ENCODE results near the gene ZNF638.

The ZNF638 gene

GRCh38 chr2:71360434-71360975 lies 28.9 kb downstream of the ZNF638 start:
- Histone ChIP-seq H3K27ac (ENCODE audit: low read depth, low read length, severe bottlenecking) (no peak overlapping the region), H3K4me1 (ENCODE audit: control insufficient read depth, insufficient read depth, low read length, poor library complexity, severe bottlenecking) (no peaks in the 10 kb centered on the region), H3K9me3 (ENCODE audit: control insufficient read depth, low read length) (no peaks in the 10 kb centered on the region), H3K4me3 (ENCODE audit: extremely low read depth, insufficient read depth, low read length, poor library complexity, severe bottlenecking) (no peak overlapping the region), H3K36me3 (ENCODE audit: control insufficient read depth, insufficient read depth, low read length) (peaks cover 83% of the 10 kb centered on the region)
- 100% methylated on average over 1 of the region's 3 CpGs; no CpG with 5 or more reads in 1 of the 2 experiments for WGBS, 2 experiments (ENCODE audit: insufficient coverage in 2 of 2)

- Histone ChIP-seq H3K4me3 (ENCODE audit: extremely low read depth, insufficient read depth, low read length, poor library complexity, severe bottlenecking) (no peak overlapping the region), H3K9me3 (ENCODE audit: control insufficient read depth, low read length) (no peaks in the 10 kb centered on the region), H3K36me3 (ENCODE audit: control insufficient read depth, insufficient read depth, low read length) (peaks cover 84% of the 10 kb centered on the region), H3K27ac (ENCODE audit: low read depth, low read length, severe bottlenecking) (no peak overlapping the region), H3K4me1 (ENCODE audit: control insufficient read depth, insufficient read depth, low read length, poor library complexity, severe bottlenecking) (no peaks in the 10 kb centered on the region)
- 100% methylated on average over 2 of the region's 3 CpGs; no CpG with 5 or more reads in 1 of the 2 experiments for WGBS, 2 experiments (ENCODE audit: insufficient coverage in 2 of 2)
Observed at GRCh38 chr2:71361631-71362030, 30.0 kb downstream of the ZNF638 start.

DNA sequence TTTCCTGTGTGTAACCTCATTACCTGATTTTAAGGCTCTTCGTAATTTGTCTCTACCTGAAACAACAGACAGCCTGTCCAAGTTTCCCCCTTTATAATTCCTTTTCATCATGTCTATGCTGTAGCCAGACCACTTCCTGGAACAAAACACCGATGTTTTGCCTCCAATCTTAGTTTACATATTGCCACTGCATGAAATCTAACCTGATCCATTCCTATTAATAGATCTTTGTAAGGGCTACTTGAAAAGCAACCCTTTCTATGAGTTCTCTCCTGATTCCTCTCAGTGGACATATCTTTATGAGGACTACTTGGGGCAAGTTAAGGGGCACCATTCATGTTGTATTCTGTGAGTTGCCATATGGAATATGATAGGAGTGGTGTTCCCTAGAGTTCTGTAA lies 30.9 kb downstream of the ZNF638 start:
- Histone ChIP-seq H3K27ac (ENCODE audit: low read depth, low read length, severe bottlenecking) (no peak overlapping the region), H3K4me3 (ENCODE audit: extremely low read depth, insufficient read depth, low read length, poor library complexity, severe bottlenecking) (no peak overlapping the region), H3K36me3 (ENCODE audit: control insufficient read depth, insufficient read depth, low read length) (peaks cover 82% of the 10 kb centered on the region), H3K4me1 (ENCODE audit: control insufficient read depth, insufficient read depth, low read length, poor library complexity, severe bottlenecking) (no peaks in the 10 kb centered on the region), H3K9me3 (ENCODE audit: control insufficient read depth, low read length) (no peaks in the 10 kb centered on the region)
- 100% methylated on average over 1 to 2 of the region's 2 CpGs for WGBS, 2 experiments (ENCODE audit: insufficient coverage in 2 of 2)

DNA sequence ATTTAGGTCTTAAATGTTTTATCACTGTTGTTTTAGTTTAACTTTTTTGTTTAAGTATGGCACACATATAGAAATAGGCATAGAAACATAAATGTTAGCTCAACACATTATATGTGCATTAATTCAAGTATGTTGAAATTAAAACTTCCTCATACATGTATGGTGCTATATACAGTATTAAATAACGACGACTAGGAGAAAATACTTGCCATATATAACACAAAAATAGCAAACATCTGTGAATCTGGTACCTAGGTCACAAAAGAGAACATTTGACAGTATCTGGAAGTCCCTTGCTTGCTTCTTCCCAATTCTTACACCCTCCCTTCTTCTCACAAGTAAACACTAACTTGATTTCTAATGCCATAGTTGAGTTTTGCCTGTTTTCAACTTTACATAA lies 38.4 kb downstream of the ZNF638 start:
- H3K4me3 ChIP-seq (ENCODE audit: extremely low read depth, insufficient read depth, low read length, poor library complexity, severe bottlenecking): no peak overlapping the region
- WGBS, 2 experiments (ENCODE audit: insufficient coverage in 2 of 2): no CpG with 5 or more reads among the region's 2 CpGs
- no peak overlapping the region for H3K27ac ChIP-seq (ENCODE audit: low read depth, low read length, severe bottlenecking)
- no peaks in the 10 kb centered on the region for H3K9me3 ChIP-seq (ENCODE audit: control insufficient read depth, low read length)
- peaks cover 68% of the 10 kb centered on the region for H3K36me3 ChIP-seq (ENCODE audit: control insufficient read depth, insufficient read depth, low read length)
- H3K4me1 ChIP-seq (ENCODE audit: control insufficient read depth, insufficient read depth, low read length, poor library complexity, severe bottlenecking): no peaks in the 10 kb centered on the region

DNA sequence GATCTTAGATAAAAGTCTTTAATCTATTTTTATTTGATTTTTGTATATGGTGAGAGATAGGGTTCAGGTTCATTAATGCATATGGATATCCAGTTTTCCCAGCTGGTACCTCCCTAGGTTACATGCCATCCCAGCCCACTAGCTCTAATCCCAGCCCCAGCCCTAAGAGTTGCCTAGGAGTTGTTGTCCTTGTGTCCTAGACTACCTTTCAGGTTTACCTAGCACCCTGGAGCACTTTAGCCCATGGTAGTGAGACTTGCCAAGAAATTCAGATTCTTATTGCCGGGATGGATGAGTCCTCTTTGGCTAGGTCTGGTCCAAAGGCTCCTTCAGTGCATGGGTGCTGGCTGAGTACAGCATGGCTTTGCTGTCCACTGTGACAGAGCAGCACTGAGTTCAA lies 40.5 kb downstream of the ZNF638 start:
- WGBS, 2 experiments (ENCODE audit: insufficient coverage in 2 of 2): 100% methylated on average over 1 of the region's 1 CpG
- H3K4me3 ChIP-seq (ENCODE audit: extremely low read depth, insufficient read depth, low read length, poor library complexity, severe bottlenecking): no peak overlapping the region
- H3K9me3 ChIP-seq (ENCODE audit: control insufficient read depth, low read length): no peaks in the 10 kb centered on the region
- H3K36me3 ChIP-seq (ENCODE audit: control insufficient read depth, insufficient read depth, low read length): peaks cover 71% of the 10 kb centered on the region
- no peaks in the 10 kb centered on the region for H3K4me1 ChIP-seq (ENCODE audit: control insufficient read depth, insufficient read depth, low read length, poor library complexity, severe bottlenecking)
- no peak overlapping the region for H3K27ac ChIP-seq (ENCODE audit: low read depth, low read length, severe bottlenecking)

DNA sequence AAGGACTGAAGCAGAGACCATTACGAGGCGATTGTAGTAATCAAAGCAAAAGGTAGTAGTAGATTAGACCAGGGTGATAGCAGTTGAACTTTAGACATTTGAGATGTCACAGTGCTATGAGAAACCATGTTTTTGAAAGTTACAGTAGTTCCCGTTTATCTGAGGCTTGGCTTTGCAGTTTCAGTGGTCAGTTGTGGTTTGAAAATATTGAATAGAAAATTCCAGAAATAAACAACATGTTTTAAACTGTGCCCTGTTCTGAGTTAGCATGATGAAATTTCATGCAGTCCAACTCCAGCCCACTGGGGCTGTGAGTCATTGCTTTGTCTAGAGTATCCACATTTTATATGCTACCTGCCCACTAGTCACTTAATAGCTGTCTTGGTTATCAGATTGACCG lies 47.5 kb downstream of the ZNF638 start:
- 93 to 96% methylated on average over 2 of the region's 4 CpGs for whole genome bisulfite sequencing, 2 experiments (ENCODE audit: insufficient coverage in 2 of 2)
- Histone ChIP-seq H3K36me3 (ENCODE audit: control insufficient read depth, insufficient read depth, low read length) (peaks cover 74% of the 10 kb centered on the region), H3K27ac (ENCODE audit: low read depth, low read length, severe bottlenecking) (peak overlapping the region; percentile 8)

DNA sequence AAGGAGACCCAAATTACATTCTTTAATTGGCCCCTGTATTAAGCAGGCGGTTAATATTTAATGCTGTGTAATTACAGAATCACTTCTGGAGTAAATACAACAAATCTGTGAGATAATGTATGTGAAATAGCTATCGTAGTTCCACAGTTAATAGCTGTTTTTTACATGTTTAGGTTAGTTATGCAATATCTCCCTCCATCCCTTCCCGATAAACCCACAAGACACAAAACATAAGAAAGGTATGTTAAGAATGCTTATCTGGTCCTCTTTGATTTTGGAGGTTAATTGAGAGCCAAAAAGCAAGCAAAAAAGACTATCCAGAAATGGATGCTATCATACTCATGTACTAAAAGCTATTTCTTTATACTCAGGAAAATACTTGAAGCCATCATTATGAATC lies 49.1 kb downstream of the ZNF638 start:
- Histone ChIP-seq H3K27ac (ENCODE audit: low read depth, low read length, severe bottlenecking) (no peak overlapping the region), H3K4me3 (ENCODE audit: extremely low read depth, insufficient read depth, low read length, poor library complexity, severe bottlenecking) (no peak overlapping the region), H3K4me1 (ENCODE audit: control insufficient read depth, insufficient read depth, low read length, poor library complexity, severe bottlenecking) (no peaks in the 10 kb centered on the region), H3K9me3 (ENCODE audit: control insufficient read depth, low read length) (no peaks in the 10 kb centered on the region), H3K36me3 (ENCODE audit: control insufficient read depth, insufficient read depth, low read length) (peaks cover 75% of the 10 kb centered on the region)
- no CpG with 5 or more reads among the region's 3 CpGs for WGBS, 2 experiments (ENCODE audit: insufficient coverage in 2 of 2)

More for the DNA sequence above, 47.5 kb downstream of the ZNF638 start:
- Histone ChIP-seq H3K9me3 (ENCODE audit: control insufficient read depth, low read length) (no peaks in the 10 kb centered on the region), H3K4me1 (ENCODE audit: control insufficient read depth, insufficient read depth, low read length, poor library complexity, severe bottlenecking) (no peaks in the 10 kb centered on the region), H3K4me3 (ENCODE audit: extremely low read depth, insufficient read depth, low read length, poor library complexity, severe bottlenecking) (no peak overlapping the region)

GRCh38 chr2:71385012-71385411 lies 53.4 kb downstream of the ZNF638 start:
- no CpG with 5 or more reads among the region's 1 CpG for WGBS, 2 experiments (ENCODE audit: insufficient coverage in 2 of 2)
- no peak overlapping the region for H3K4me3 ChIP-seq (ENCODE audit: extremely low read depth, insufficient read depth, low read length, poor library complexity, severe bottlenecking)
- H3K4me1 ChIP-seq (ENCODE audit: control insufficient read depth, insufficient read depth, low read length, poor library complexity, severe bottlenecking): no peaks in the 10 kb centered on the region
- H3K27ac ChIP-seq (ENCODE audit: low read depth, low read length, severe bottlenecking): no peak overlapping the region
- peaks cover 83% of the 10 kb centered on the region for H3K36me3 ChIP-seq (ENCODE audit: control insufficient read depth, insufficient read depth, low read length)
- H3K9me3 ChIP-seq (ENCODE audit: control insufficient read depth, low read length): no peaks in the 10 kb centered on the region

- Histone ChIP-seq H3K36me3 (ENCODE audit: control insufficient read depth, insufficient read depth, low read length) (peaks cover 82% of the 10 kb centered on the region), H3K4me3 (ENCODE audit: extremely low read depth, insufficient read depth, low read length, poor library complexity, severe bottlenecking) (no peak overlapping the region), H3K27ac (ENCODE audit: low read depth, low read length, severe bottlenecking) (no peak overlapping the region), H3K9me3 (ENCODE audit: control insufficient read depth, low read length) (no peaks in the 10 kb centered on the region), H3K4me1 (ENCODE audit: control insufficient read depth, insufficient read depth, low read length, poor library complexity, severe bottlenecking) (no peaks in the 10 kb centered on the region)
- 96 to 97% methylated on average over 16 of the region's 16 CpGs for WGBS, 2 experiments (ENCODE audit: insufficient coverage in 2 of 2)
Observed at GRCh38 chr2:71388214-71388613, 56.6 kb downstream of the ZNF638 start.

DNA sequence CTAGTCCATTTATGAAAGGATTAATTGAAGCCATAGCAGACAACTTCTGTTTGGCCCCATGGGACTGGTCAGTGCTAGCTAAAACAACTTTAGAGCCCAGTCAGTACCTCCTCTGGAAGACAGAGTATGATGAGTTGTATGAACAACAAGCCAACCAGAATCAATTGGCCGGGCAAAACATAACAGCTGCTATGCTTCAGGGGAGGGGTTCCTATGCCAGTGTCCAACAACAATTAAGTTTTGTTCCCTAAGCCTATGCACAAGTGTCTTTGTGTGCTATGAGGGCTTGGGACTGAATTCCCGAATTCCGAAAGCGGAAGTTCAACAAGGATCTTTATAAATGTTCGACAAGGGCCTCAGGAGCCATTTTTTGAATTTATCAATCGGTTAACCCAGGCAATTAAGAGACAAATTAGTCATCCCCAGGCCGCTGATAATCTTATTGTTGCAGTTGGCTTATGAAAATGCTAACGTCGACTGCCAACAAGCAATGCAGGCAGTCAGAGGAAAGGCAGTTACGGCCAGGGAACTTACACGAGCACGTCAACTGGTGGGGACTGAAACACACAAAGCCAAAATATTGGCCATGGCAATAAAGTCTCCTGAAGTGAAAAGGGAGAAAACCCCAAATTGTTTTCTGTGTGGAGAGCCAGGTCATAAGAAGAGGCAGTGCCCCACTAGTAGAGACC lies 57.9 kb downstream of the ZNF638 start:
- Histone ChIP-seq H3K4me1 (ENCODE audit: control insufficient read depth, insufficient read depth, low read length, poor library complexity, severe bottlenecking) (no peaks in the 10 kb centered on the region), H3K4me3 (ENCODE audit: extremely low read depth, insufficient read depth, low read length, poor library complexity, severe bottlenecking) (no peak overlapping the region), H3K36me3 (ENCODE audit: control insufficient read depth, insufficient read depth, low read length) (peaks cover 82% of the 10 kb centered on the region), H3K9me3 (ENCODE audit: control insufficient read depth, low read length) (no peaks in the 10 kb centered on the region), H3K27ac (ENCODE audit: low read depth, low read length, severe bottlenecking) (no peak overlapping the region)
- 95 to 96% methylated on average over 12 of the region's 12 CpGs for WGBS, 2 experiments (ENCODE audit: insufficient coverage in 2 of 2)

DNA sequence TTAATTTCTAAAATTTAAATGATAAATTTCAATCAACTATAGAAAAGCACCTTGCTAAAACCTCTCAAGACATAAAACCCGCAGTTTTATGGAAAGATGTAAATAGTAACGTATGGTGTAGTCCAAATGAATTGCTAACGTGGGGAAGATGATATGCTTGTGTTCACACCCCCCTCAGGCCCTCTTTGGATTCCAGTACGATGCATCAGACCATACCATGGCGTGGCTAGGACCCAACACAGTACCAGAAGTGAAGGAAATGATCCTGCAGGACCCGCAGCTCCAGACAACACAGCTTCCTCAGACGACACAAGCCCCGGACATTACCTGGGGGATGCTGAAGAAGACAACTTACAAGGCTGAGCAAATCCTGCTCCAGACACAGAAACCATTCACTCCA lies 61.6 kb downstream of the ZNF638 start:
- Histone ChIP-seq H3K4me1 (ENCODE audit: control insufficient read depth, insufficient read depth, low read length, poor library complexity, severe bottlenecking) (no peaks in the 10 kb centered on the region), H3K9me3 (ENCODE audit: control insufficient read depth, low read length) (no peaks in the 10 kb centered on the region), H3K36me3 (ENCODE audit: control insufficient read depth, insufficient read depth, low read length) (peaks cover 90% of the 10 kb centered on the region), H3K27ac (ENCODE audit: low read depth, low read length, severe bottlenecking) (no peak overlapping the region), H3K4me3 (ENCODE audit: extremely low read depth, insufficient read depth, low read length, poor library complexity, severe bottlenecking) (no peak overlapping the region)
- WGBS, 2 experiments (ENCODE audit: insufficient coverage in 2 of 2): 91 to 100% methylated on average over 4 to 6 of the region's 8 CpGs
